DND-41 (cell line): ENCODE results near the gene ZNF212.

ENCODE experiments used
- ATAC-seq: fragments of 200-7000 bp; cut with Tn5 transposase; 3 replicates; pipeline ENCODE4 v1.9.1; 2021; ENCODE audit warnings: low read depth; ENCODE audit not compliant: insufficient read depth
- DNase-seq: peaks from one replicate; pipeline ENCODE4 v3.0.0-alpha.2; 2020
- H2AFZ ChIP-seq: 2 replicates; pipeline ENCODE4 v1.6.0; 2012; ENCODE audit warnings: low read depth, low read length
- H3K27ac ChIP-seq: 2 replicates; pipeline ENCODE4 v1.5.1; 2012; ENCODE audit warnings: low read length, inconsistent platforms
- H3K27me3 ChIP-seq: fragments of 200-600 bp; sonication (generic); 2 replicates; pipeline ENCODE4 v1.6.0; 2012; ENCODE audit warnings: low read length, mild to moderate bottlenecking, inconsistent platforms; ENCODE audit not compliant: insufficient read depth, poor library complexity
- H3K36me3 ChIP-seq: 2 replicates; pipeline ENCODE4 v1.5.1; 2012; ENCODE audit warnings: low read length, inconsistent platforms; ENCODE audit not compliant: insufficient read depth
- H3K4me1 ChIP-seq: 2 replicates; pipeline ENCODE4 v1.5.1; 2012; ENCODE audit warnings: mild to moderate bottlenecking, low read length; ENCODE audit not compliant: insufficient read depth
- H3K4me2 ChIP-seq: 2 replicates; pipeline ENCODE4 v1.6.0; 2012; ENCODE audit warnings: mild to moderate bottlenecking, moderate library complexity, low read length, inconsistent platforms; ENCODE audit not compliant: insufficient read depth
- H3K4me3 ChIP-seq, 2 experiments: fragments of 200-600 bp in 1 of 2; shearing (Covaris generic) in 1 of 2; 2 replicates each; pipeline ENCODE4 v1.5.1; 2012 to 2016; ENCODE audit warnings: inconsistent platforms in 2 of 2, low read length in 2 of 2, mild to moderate bottlenecking in 2 of 2, low read depth in 1 of 2, moderate library complexity in 1 of 2
- H3K79me2 ChIP-seq: 2 replicates; pipeline ENCODE4 v1.6.0; 2012; ENCODE audit warnings: low read length, inconsistent platforms; ENCODE audit not compliant: insufficient read depth
- H3K9ac ChIP-seq: 2 replicates; pipeline ENCODE4 v1.6.0; 2012; ENCODE audit warnings: low read depth, mild to moderate bottlenecking, inconsistent platforms, low read length, moderate library complexity
- H3K9me3 ChIP-seq: 2 replicates; pipeline ENCODE4 v1.5.1; 2012; ENCODE audit warnings: low read length, moderate library complexity, mild to moderate bottlenecking, inconsistent platforms; ENCODE audit not compliant: insufficient read depth, severe bottlenecking
- H4K20me1 ChIP-seq: 2 replicates; pipeline ENCODE4 v1.6.0; 2012; ENCODE audit warnings: low read length; ENCODE audit not compliant: insufficient read depth
- CTCF ChIP-seq: IDR thresholded peaks from 2 replicates; pipeline ENCODE4 v1.5.1; 2012; ENCODE audit warnings: borderline replicate concordance, low read length, moderate library complexity, mild to moderate bottlenecking; ENCODE audit not compliant: poor library complexity, severe bottlenecking; ENCODE audit errors: extremely low read depth
- EZH2 ChIP-seq: IDR thresholded peaks from 3 replicates; pipeline ENCODE4 v1.6.1; 2012; ENCODE audit warnings: borderline replicate concordance, low read depth, mild to moderate bottlenecking, moderate library complexity, low read length, inconsistent platforms; ENCODE audit not compliant: severe bottlenecking

The ZNF212 gene

GRCh38 chr7:149284343-149284742 lies 44.9 kb downstream of the ZNF212 start:
- H3K4me3 ChIP-seq = no peak overlapping the region

GRCh38 chr7:149284850-149285585 lies 45.6 kb downstream of the ZNF212 start:
- H3K27me3 ChIP-seq = no peaks in the 10 kb centered on the region
- H2AFZ ChIP-seq = no peak overlapping the region
- no peak for DNase-seq
- H3K4me2 ChIP-seq = no peak overlapping the region
- H3K79me2 ChIP-seq = no peaks in the 10 kb centered on the region
- no peak for ATAC-seq
- peaks cover 26% of the 10 kb centered on the region for H3K4me1 ChIP-seq
- no peak overlapping the region for H3K4me3 ChIP-seq
- H4K20me1 ChIP-seq = no peaks in the 10 kb centered on the region
- H3K9me3 ChIP-seq = no peaks in the 10 kb centered on the region
- TF ChIP-seq CTCF = no peak
- no peak for TF ChIP-seq EZH2
- H3K9ac ChIP-seq = no peak overlapping the region
- no peaks in the 10 kb centered on the region for H3K36me3 ChIP-seq
- H3K27ac ChIP-seq = no peak overlapping the region

More at GRCh38 chr7:149284343-149284742, 44.9 kb downstream of the ZNF212 start:
- H3K9me3 ChIP-seq = no peaks in the 10 kb centered on the region
- H3K4me2 ChIP-seq = no peak overlapping the region
- H3K27ac ChIP-seq = peak overlapping the region; percentile 69
- H2AFZ ChIP-seq = no peak overlapping the region
- no peaks in the 10 kb centered on the region for H4K20me1 ChIP-seq
- no peaks in the 10 kb centered on the region for H3K79me2 ChIP-seq
- no peaks in the 10 kb centered on the region for H3K27me3 ChIP-seq
- peak; percentile 78 for DNase-seq
- no peaks in the 10 kb centered on the region for H3K36me3 ChIP-seq
- H3K9ac ChIP-seq = no peak overlapping the region
- TF ChIP-seq CTCF (no peak), EZH2 (no peak)
- peaks cover 26% of the 10 kb centered on the region for H3K4me1 ChIP-seq
- peak; percentile 92 for ATAC-seq

DNA sequence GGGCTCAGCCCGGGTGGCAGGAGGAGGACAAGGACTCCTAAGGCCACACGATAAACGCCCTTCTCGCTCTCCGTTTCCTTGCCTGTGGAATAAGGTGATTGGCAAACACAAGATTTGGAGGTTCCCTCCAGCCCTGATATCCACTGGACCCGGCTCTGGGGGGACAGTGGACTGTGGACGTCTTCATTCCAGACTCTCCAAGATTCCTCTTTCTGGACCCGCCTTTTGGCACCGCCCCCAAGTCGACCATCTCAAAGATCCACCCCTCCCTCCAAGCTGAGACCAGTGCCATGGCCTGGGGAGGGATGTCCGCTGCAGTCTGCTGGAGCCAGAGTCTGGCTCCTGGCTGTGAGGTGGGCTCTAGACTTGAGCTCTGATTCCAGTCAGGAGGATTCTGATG lies 46.2 kb downstream of the ZNF212 start:
- Histone ChIP-seq H3K4me2 (no peak overlapping the region), H3K4me3 (no peak overlapping the region), H2AFZ (no peak overlapping the region), H4K20me1 (no peaks in the 10 kb centered on the region), H3K9me3 (no peaks in the 10 kb centered on the region), H3K4me1 (peaks cover 26% of the 10 kb centered on the region), H3K27ac (no peak overlapping the region), H3K9ac (no peak overlapping the region), H3K36me3 (no peaks in the 10 kb centered on the region), H3K27me3 (no peaks in the 10 kb centered on the region), H3K79me2 (no peaks in the 10 kb centered on the region)
- no peak for ATAC-seq
- TF ChIP-seq CTCF (no peak), EZH2 (no peak)
- DNase-seq = no peak
